ENCODE results near the gene SLC4A9.
"Not testable (repeated sequence)": the region's sequence is repeated elsewhere in the genome, so short reads cannot be mapped to it uniquely, and the experiment has no call there.

The SLC4A9 gene

GRCh38 chr5:140338336-140338735 is 21.7 kb upstream of the SLC4A9 start:
- no peak for TF ChIP-seq CTCF (conservative IDR thresholded peaks at IDR 0.05; ENCODE audit: low read depth, low read length)

GRCh38 chr5:140338908-140339307 is 21.1 kb upstream of the SLC4A9 start:
- no peak overlapping the region for H3K4me3 ChIP-seq (ENCODE audit: low read length)
- no peak for TF ChIP-seq CTCF (conservative IDR thresholded peaks at IDR 0.05; ENCODE audit: low read depth, low read length)
- DNase-seq (ENCODE audit: low read depth), result no peak

More at GRCh38 chr5:140338336-140338735, 21.7 kb upstream of the SLC4A9 start:
- no peak overlapping the region for H3K4me3 ChIP-seq (ENCODE audit: low read length)
- no peak for DNase-seq (ENCODE audit: low read depth)

GRCh38 chr5:140339636-140340035 is 20.4 kb upstream of the SLC4A9 start:
- no peak for DNase-seq (ENCODE audit: low read depth)
- TF ChIP-seq CTCF (conservative IDR thresholded peaks at IDR 0.05; ENCODE audit: low read depth, low read length), result no peak
- H3K4me3 ChIP-seq (ENCODE audit: low read length), result no peak overlapping the region

GRCh38 chr5:140340605-140341121 is 19.3 kb upstream of the SLC4A9 start:
- no peak overlapping the region for H3K4me3 ChIP-seq (ENCODE audit: low read length)
- TF ChIP-seq CTCF (conservative IDR thresholded peaks at IDR 0.05; ENCODE audit: low read depth, low read length), result no peak
- DNase-seq (ENCODE audit: low read depth), result no peak

- no peak overlapping the region for H3K4me3 ChIP-seq (ENCODE audit: low read length)
- DNase-seq (ENCODE audit: low read depth), result no peak
- no peak for TF ChIP-seq CTCF (conservative IDR thresholded peaks at IDR 0.05; ENCODE audit: low read depth, low read length)
These were observed 18.4 kb upstream of the SLC4A9 start for GRCh38 chr5:140341591-140341990.

GRCh38 chr5:140342287-140342686 is 17.7 kb upstream of the SLC4A9 start:
- H3K4me3 ChIP-seq (ENCODE audit: low read length), result no peak overlapping the region
- no peak for DNase-seq (ENCODE audit: low read depth)
- no peak for TF ChIP-seq CTCF (conservative IDR thresholded peaks at IDR 0.05; ENCODE audit: low read depth, low read length)

GRCh38 chr5:140342896-140343295 is 17.1 kb upstream of the SLC4A9 start:
- no peak for DNase-seq (ENCODE audit: low read depth)
- H3K4me3 ChIP-seq (ENCODE audit: low read length), result no peak overlapping the region
- TF ChIP-seq CTCF (conservative IDR thresholded peaks at IDR 0.05; ENCODE audit: low read depth, low read length), result no peak

- DNase-seq (ENCODE audit: low read depth), result not testable (repeated sequence)
These were observed 16.1 kb upstream of the SLC4A9 start for GRCh38 chr5:140343849-140344248.

More at GRCh38 chr5:140343849-140344248, 16.1 kb upstream of the SLC4A9 start:
- not testable (repeated sequence) for H3K4me3 ChIP-seq (ENCODE audit: low read length)
